DMS53 (cell line): ENCODE data around the gene AMY1A.
"Not testable (repeated sequence)": the region's sequence is repeated elsewhere in the genome, so short reads cannot be mapped to it uniquely, and the experiment has no call there.

Experiments used
- DNase-seq: peaks from one replicate; lab custom pipeline; 2025; lab: John Stamatoyannopoulos, UW

Gene AMY1A

DNA sequence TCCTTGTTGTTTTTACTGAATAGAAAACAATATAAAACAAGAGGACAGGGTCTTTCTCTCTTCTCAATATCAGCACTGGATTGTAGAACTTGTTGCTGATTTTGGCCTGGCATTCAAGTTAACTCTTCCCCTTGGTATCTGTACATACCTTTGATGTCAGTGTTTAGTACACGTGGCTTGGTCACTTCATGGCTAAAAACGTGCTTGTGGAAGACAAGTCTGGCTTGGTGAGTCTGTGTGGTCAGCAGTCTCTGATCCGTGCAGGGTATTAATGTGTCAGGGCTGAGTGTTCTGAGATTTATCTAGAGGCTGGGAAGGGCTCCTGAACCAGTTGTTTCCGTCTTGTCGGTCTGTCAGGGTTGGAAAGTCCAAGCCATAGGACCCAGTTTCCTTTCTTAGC lies at the start of gene AMY1A:
TSS of gene AMY1A (plus strand) at position 301 of the 400 bp plus-strand sequence. CDS start 571 bp downstream, outside the sequence.
- DNase-seq: not testable (repeated sequence)

DNA sequence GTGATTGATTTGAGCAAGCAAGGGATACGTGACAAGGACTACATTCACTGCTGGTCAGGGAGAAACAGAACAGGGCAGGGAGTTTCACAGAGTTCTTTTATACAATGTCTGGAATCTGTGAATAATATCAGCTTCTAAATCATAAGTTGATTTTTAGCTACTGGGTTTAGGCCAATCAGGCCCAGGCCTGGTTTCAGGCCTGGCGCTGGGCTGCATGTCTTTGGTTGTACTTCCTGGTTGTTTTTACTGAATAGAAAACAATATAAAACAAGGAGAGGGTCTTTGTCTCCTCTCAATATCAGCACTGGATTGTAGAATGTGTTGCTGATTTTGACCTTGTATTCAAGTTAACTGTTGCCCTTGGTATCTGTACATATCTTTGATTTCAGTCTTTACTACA lies 39.2 kb upstream of the AMY1A start:
- DNase-seq: no peak

DNA sequence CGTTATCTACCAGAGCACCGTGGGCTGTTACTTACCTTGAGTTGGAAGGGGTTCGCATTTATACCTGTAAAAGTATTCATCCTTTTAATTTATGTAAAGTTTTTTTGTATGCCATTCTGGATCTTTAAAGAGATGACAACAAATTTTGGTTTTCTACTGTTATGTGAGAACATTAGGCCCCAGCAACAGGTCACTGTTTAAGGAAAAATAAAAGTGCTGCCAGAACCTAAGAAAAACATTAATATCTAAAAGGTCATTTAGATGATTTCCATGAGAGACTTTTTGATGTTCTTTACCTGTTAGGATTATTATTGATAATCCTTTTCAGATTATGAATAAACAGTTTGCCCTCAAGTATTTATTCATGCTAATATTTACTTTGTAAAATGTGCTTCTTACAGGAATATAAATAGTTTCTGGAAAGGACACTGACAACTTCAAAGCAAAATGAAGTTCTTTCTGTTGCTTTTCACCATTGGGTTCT lies 38.5 kb upstream of the AMY1A start, which contains the start of gene AMY2A:
TSS of gene AMY2A (plus strand) at position 434 of the 484 bp plus-strand sequence. CDS start at position 448, 14 bp downstream.
- not testable (repeated sequence) for DNase-seq

DNA sequence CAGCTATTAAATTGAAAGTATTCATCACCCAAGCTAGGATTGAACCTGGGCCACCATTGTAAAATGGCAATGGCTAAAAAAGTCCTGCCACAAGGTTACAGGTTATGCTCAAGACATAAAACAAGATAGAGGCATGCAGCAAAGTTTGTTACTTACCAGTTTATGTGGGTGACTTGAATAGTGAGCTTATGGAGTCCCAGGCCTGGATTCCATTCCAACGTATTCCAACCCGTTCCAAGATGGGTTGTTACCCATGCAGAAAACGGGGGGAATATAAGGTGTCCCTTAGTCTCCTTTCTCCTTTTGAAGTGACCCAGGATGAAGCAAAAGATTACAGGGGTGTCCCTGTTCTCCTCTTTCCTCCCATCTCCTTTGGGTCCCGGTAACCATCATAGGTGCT lies 28.1 kb upstream of the AMY1A start:
- DNase-seq: not testable (repeated sequence)

DNA sequence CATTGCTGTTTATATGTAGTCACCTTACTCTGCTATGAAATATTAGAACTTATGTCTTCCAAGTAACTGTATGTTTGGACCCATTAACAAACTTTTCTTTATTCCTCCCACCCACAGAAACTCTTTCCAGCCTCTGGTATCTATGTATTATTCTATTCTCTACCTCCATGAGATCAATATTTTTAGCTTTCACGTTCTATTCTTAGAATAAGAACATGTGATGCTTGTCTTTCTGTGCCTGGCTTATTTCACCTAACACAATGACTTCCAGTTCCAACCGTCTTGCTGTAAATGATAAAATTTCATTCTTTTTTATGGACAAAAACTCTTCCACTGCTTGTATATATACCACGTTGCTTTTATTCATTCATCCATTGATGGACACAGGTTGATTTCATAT lies 14.4 kb upstream of the AMY1A start:
- DNase-seq: not testable (repeated sequence)

DNA sequence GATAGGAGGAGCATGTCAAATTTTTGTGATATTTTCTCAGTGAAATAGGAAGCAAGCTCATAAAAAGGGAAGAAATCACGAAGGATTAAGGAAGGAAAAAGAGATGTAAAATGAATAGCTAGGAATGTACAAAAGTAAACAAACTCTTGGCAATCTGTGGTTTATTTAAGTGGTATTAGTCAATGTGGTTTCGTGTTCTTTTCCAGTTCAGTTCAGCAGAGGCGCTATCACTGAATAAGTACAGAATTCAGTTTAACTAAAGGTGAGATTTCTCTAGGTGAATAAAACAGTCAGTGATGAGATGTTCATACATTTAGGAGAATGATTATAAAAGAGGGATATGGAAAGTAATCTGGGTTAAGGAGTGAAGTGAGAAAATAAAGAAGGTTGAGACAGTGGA lies 11.7 kb upstream of the AMY1A start:
- DNase-seq: not testable (repeated sequence)

DNA sequence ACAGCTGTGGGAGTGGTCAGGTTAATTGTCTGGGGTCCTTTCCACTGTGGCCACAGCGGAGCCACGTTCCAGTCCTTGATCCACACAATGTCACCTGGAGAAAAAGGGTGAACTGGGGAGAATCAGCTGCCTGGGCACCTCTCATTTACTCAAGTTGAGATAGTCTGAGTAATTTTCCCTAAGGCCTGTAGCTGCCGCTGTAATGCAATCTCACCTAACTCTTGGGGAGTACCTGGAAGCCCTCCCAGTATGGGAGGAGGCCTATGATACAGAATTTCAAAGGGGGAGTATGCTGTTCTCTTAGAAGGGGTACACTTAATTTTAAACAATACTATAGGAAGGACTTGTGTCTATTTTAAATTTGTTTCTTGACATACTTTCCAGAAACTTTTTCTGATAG lies 5.3 kb upstream of the AMY1A start:
- not testable (repeated sequence) for DNase-seq

DNA sequence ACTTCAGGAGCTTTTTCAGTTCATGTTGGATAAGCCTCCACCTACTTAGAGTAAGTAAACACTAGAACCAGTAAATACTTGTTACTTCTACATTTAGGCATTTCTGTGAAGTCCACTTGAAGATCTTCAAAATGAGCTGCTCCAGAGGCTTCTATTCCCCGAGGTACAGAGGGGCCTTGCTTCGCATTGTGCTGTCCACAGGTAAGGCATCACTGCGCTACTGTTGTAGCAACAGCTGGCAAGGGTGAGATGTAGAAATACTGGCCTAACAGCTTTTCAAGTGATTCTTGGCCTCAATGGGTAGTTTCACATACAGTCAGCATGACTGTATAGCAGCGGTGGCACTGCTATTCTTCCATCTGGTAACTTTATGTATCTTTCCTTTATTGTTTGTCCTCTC lies 4.7 kb upstream of the AMY1A start:
- not testable (repeated sequence) for DNase-seq

DNA sequence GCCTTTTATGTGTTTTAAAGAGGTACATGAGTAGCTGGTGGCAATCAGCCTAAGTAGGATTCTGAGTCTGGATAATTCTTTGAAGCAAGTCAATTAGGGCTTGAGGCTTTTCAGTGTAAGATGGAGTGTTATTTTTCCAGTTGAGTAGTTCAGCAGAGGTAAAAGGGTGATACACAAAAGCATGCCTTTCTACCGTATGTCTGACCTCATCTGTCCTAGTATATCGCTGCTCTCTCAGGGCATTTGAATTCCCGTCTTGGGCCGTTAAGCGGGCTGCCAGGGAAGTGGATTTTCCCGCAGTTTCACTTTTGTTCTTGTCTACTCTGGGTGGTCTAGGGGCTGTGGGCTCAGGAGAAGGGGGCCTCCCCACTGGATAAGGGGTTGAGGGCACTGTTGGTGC lies 1.4 kb upstream of the AMY1A start:
- not testable (repeated sequence) for DNase-seq

DNA sequence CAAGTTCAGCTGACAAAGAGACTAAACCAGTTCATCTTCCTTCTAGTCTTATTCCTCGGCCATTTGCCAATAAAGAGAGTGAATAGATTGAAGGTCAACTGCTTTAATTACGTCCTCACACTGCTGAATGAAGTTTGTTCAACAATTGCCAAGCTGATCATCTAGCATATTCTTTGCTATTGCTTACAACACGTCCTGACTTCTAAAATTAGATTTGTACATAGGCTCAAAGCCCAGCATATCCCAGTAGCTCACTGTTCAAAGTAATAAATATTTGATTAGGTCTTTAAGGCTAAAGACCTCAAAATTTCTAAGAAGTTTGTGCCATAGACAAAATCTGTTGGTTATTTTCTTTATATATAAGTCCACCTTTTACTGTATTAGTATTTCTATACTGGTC lies 20.8 kb downstream of the AMY1A start:
- DNase-seq: not testable (repeated sequence)

DNA sequence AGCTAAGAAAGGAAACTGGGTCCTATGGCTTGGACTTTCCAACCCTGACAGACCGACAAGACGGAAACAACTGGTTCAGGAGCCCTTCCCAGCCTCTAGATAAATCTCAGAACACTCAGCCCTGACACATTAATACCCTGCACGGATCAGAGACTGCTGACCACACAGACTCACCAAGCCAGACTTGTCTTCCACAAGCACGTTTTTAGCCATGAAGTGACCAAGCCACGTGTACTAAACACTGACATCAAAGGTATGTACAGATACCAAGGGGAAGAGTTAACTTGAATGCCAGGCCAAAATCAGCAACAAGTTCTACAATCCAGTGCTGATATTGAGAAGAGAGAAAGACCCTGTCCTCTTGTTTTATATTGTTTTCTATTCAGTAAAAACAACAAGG lies 40.5 kb downstream of the AMY1A start, which contains the start of gene AMY1B:
TSS of gene AMY1B (minus strand) at position 101 of the 400 bp plus-strand sequence. CDS start 571 bp downstream, outside the sequence.
- DNase-seq: not testable (repeated sequence)

DNA sequence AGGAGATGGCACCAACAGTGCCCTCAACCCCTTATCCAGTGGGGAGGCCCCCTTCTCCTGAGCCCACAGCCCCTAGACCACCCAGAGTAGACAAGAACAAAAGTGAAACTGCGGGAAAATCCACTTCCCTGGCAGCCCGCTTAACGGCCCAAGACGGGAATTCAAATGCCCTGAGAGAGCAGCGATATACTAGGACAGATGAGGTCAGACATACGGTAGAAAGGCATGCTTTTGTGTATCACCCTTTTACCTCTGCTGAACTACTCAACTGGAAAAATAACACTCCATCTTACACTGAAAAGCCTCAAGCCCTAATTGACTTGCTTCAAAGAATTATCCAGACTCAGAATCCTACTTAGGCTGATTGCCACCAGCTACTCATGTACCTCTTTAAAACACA lies 41.9 kb downstream of the AMY1A start:
- DNase-seq: not testable (repeated sequence)

DNA sequence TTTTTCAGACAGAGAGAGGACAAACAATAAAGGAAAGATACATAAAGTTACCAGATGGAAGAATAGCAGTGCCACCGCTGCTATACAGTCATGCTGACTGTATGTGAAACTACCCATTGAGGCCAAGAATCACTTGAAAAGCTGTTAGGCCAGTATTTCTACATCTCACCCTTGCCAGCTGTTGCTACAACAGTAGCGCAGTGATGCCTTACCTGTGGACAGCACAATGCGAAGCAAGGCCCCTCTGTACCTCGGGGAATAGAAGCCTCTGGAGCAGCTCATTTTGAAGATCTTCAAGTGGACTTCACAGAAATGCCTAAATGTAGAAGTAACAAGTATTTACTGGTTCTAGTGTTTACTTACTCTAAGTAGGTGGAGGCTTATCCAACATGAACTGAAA lies 45.1 kb downstream of the AMY1A start:
- not testable (repeated sequence) for DNase-seq

DNA sequence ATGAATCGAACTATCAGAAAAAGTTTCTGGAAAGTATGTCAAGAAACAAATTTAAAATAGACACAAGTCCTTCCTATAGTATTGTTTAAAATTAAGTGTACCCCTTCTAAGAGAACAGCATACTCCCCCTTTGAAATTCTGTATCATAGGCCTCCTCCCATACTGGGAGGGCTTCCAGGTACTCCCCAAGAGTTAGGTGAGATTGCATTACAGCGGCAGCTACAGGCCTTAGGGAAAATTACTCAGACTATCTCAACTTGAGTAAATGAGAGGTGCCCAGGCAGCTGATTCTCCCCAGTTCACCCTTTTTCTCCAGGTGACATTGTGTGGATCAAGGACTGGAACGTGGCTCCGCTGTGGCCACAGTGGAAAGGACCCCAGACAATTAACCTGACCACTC lies 45.7 kb downstream of the AMY1A start:
- not testable (repeated sequence) for DNase-seq

DNA sequence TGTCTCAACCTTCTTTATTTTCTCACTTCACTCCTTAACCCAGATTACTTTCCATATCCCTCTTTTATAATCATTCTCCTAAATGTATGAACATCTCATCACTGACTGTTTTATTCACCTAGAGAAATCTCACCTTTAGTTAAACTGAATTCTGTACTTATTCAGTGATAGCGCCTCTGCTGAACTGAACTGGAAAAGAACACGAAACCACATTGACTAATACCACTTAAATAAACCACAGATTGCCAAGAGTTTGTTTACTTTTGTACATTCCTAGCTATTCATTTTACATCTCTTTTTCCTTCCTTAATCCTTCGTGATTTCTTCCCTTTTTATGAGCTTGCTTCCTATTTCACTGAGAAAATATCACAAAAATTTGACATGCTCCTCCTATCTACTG lies 52.1 kb downstream of the AMY1A start:
- not testable (repeated sequence) for DNase-seq

DNA sequence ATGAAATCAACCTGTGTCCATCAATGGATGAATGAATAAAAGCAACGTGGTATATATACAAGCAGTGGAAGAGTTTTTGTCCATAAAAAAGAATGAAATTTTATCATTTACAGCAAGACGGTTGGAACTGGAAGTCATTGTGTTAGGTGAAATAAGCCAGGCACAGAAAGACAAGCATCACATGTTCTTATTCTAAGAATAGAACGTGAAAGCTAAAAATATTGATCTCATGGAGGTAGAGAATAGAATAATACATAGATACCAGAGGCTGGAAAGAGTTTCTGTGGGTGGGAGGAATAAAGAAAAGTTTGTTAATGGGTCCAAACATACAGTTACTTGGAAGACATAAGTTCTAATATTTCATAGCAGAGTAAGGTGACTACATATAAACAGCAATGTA lies 54.8 kb downstream of the AMY1A start:
- not testable (repeated sequence) for DNase-seq
